HG03108 (cell line): ENCODE measurements around the gene AKAP8L.
"Not testable (repeated sequence)": the region's sequence is repeated elsewhere in the genome, so short reads cannot be mapped to it uniquely, and the experiment has no call there.

ENCODE experiments used
- ATAC-seq: cut with Tn5 transposase; IDR thresholded peaks from one replicate; pipeline ENCODE4 v1.9.1; 2021; ENCODE audit warnings: moderate library complexity; ENCODE audit not compliant: unreplicated experiment

AKAP8L gene

GRCh38 chr19:15381429-15381828 lies 37.4 kb downstream of the AKAP8L start:
- no peak for ATAC-seq

- ATAC-seq, result peak; percentile 16
Observed at GRCh38 chr19:15379999-15380647, 38.7 kb downstream of the AKAP8L start.

GRCh38 chr19:15379083-15379998 lies 39.4 kb downstream of the AKAP8L start, which contains the start of gene AKAP8:
AKAP8 (minus strand) TSS chr19:15379787; CDS start chr19:15379731, 56 bp downstream.
- ATAC-seq, result peak; percentile 73

GRCh38 chr19:15378534-15379082 lies 40.2 kb downstream of the AKAP8L start:
- no peak for ATAC-seq

- ATAC-seq, result no peak
Observed at GRCh38 chr19:15374796-15375440, 43.9 kb downstream of the AKAP8L start.

GRCh38 chr19:15374105-15374651 lies 44.6 kb downstream of the AKAP8L start:
- no peak for ATAC-seq

GRCh38 chr19:15373644-15374043 lies 45.1 kb downstream of the AKAP8L start:
- no peak for ATAC-seq

- ATAC-seq, result no peak
Observed at GRCh38 chr19:15372891-15373301, 45.9 kb downstream of the AKAP8L start.

GRCh38 chr19:15372470-15372869 lies 46.3 kb downstream of the AKAP8L start:
- no peak for ATAC-seq

GRCh38 chr19:15371786-15372380 lies 46.9 kb downstream of the AKAP8L start:
- ATAC-seq, result no peak

- no peak for ATAC-seq
Observed at GRCh38 chr19:15371119-15371518, 47.7 kb downstream of the AKAP8L start.

GRCh38 chr19:15369594-15369891 lies 49.2 kb downstream of the AKAP8L start:
- ATAC-seq, result no peak

- ATAC-seq, result no peak
Observed at GRCh38 chr19:15368798-15369593, 49.8 kb downstream of the AKAP8L start.

- ATAC-seq, result no peak
Observed at GRCh38 chr19:15368051-15368632, 50.6 kb downstream of the AKAP8L start.

- no peak for ATAC-seq
Observed at GRCh38 chr19:15367439-15367838, 51.3 kb downstream of the AKAP8L start.

- no peak for ATAC-seq
Observed at GRCh38 chr19:15365264-15365663, 53.5 kb downstream of the AKAP8L start.

- not testable (repeated sequence) for ATAC-seq
Observed at GRCh38 chr19:15363791-15364190, 55.0 kb downstream of the AKAP8L start.

- not testable (repeated sequence) for ATAC-seq
Observed at GRCh38 chr19:15363048-15363447, 55.7 kb downstream of the AKAP8L start.

- ATAC-seq, result not testable (repeated sequence)
Observed at GRCh38 chr19:15360015-15360414, 58.8 kb downstream of the AKAP8L start.

- no peak for ATAC-seq
Observed at GRCh38 chr19:15358918-15359317, 59.9 kb downstream of the AKAP8L start.
